NT2/D1 (cell line): ENCODE data around the gene FDX1.

Experiments used
- YY1 ChIP-seq: IDR thresholded peaks from 2 replicates; pipeline ENCODE4 v1.6.1; 2011; ENCODE audit not compliant: insufficient read length, insufficient read depth
- ZNF274 ChIP-seq: IDR thresholded peaks from 2 replicates; pipeline ENCODE4 v1.6.1; 2011; ENCODE audit warnings: mild to moderate bottlenecking, low read depth, low read length

GRCh38 chr11:110512026-110512425, 82.3 kb downstream of the FDX1 start:
- TF ChIP-seq YY1 (no peak), ZNF274 (no peak)
